ENCODE results near the gene FURIN. TPM values are rescaled to one million over a fixed set of nuclear protein-coding genes. Genes with fewer than 3 reads are reported as not detected.

The FURIN gene
- total RNA-seq, 1 experiment from 2014 or later, result 62.0 TPM

- no peaks in the 10 kb centered on the region for H3K27me3 ChIP-seq (ENCODE audit: control insufficient read depth, insufficient read depth, low read length)
- H3K36me3 ChIP-seq (ENCODE audit: control insufficient read depth, insufficient read depth, low read length), result no peaks in the 10 kb centered on the region; the same call in 1 of the 2 replicates
- CTCF ChIA-PET, result interaction anchor here (0.6 kb wide), 2 partner anchors 72 to 289 kb away, joined by 3 read pairs; no protein-coding TSS in a partner anchor
- in situ Hi-C loops (cut with HindIII; ENCODE audit: low pct_unique_long_range_greater_than_20kb, low sequenced_read_pairs), result no loop called here
- no peaks in the 10 kb centered on the region for H3K4me1 ChIP-seq (ENCODE audit: control insufficient read depth, insufficient read depth, low read length)
- ATAC-seq (no peak), DNase-seq (ENCODE audit: low read depth, low spot score) (no peak)
- no peak overlapping the region for H3K4me3 ChIP-seq (ENCODE audit: low read depth in 2 of 2, low read length in 2 of 2)
- intact Hi-C loops (cut with micrococcal nuclease; ENCODE audit: unreplicated experiment), result no loop called here
- no TSS peak for BruUV-seq (replicated peaks)
- POLR2A ChIA-PET, result no interaction called here
- H3K27ac ChIP-seq (ENCODE audit: low read length), result no peak overlapping the region
- TF ChIP-seq SIN3A (IDR thresholded peaks at IDR 0.05; ENCODE audit: borderline replicate concordance, insufficient read depth, low read depth, low read length) (no peak), CTCF (IDR thresholded peaks at IDR 0.05) (no peak), POLR2AphosphoS5 (IDR thresholded peaks at IDR 0.05; ENCODE audit: low read depth, low read length) (no peak), TCF7L2 (IDR thresholded peaks at IDR 0.05; ENCODE audit: low read depth, low read length) (no peak), REST (IDR thresholded peaks at IDR 0.05; ENCODE audit: insufficient read depth in 1 of 2, low read depth in 2 of 2, low read length in 1 of 2) (no peak)
- no peaks in the 10 kb centered on the region for H3K9me3 ChIP-seq (ENCODE audit: control insufficient read depth, insufficient read depth, low read depth, low read length)
Measured at GRCh38 chr15:90889736-90890456, 21.5 kb downstream of the FURIN start.

GRCh38 chr15:90890839-90891238, 22.5 kb downstream of the FURIN start:
- no peaks in the 10 kb centered on the region for H3K4me1 ChIP-seq (ENCODE audit: control insufficient read depth, insufficient read depth, low read length)
- intact Hi-C loops (cut with micrococcal nuclease; ENCODE audit: unreplicated experiment) (no loop called here), in situ Hi-C loops (cut with HindIII; ENCODE audit: low pct_unique_long_range_greater_than_20kb, low sequenced_read_pairs) (no loop called here)
- DNase-seq (ENCODE audit: low read depth, low spot score) (no peak), ATAC-seq (no peak)
- POLR2A ChIA-PET, result no interaction called here
- H3K4me3 ChIP-seq (ENCODE audit: low read depth in 2 of 2, low read length in 2 of 2), result no peak overlapping the region
- CTCF ChIA-PET, result no interaction called here
- H3K27me3 ChIP-seq (ENCODE audit: control insufficient read depth, insufficient read depth, low read length), result no peaks in the 10 kb centered on the region
- H3K27ac ChIP-seq (ENCODE audit: low read length), result no peak overlapping the region
- BruUV-seq (replicated peaks), result no TSS peak
- H3K36me3 ChIP-seq (ENCODE audit: control insufficient read depth, insufficient read depth, low read length), result no peaks in the 10 kb centered on the region; the same call in 1 of the 2 replicates
- TF ChIP-seq TCF7L2 (IDR thresholded peaks at IDR 0.05; ENCODE audit: low read depth, low read length), result no peak
- TF ChIP-seq REST (IDR thresholded peaks at IDR 0.05; ENCODE audit: insufficient read depth in 1 of 2, low read depth in 2 of 2, low read length in 1 of 2), result no peak
- TF ChIP-seq SIN3A (IDR thresholded peaks at IDR 0.05; ENCODE audit: borderline replicate concordance, insufficient read depth, low read depth, low read length), result no peak
- no peak for TF ChIP-seq POLR2AphosphoS5 (IDR thresholded peaks at IDR 0.05; ENCODE audit: low read depth, low read length)
- TF ChIP-seq CTCF (IDR thresholded peaks at IDR 0.05), result no peak
- no peaks in the 10 kb centered on the region for H3K9me3 ChIP-seq (ENCODE audit: control insufficient read depth, insufficient read depth, low read depth, low read length)
